Measurements from ENCODE around the gene RAVER1.

The RAVER1 gene

GRCh38 chr19:10317045-10317856, 16.1 kb downstream of the RAVER1 start:
- H3K9me3 Mint-ChIP-seq: no peaks in the 10 kb centered on the region
- H3K36me3 Mint-ChIP-seq (ENCODE audit: low read depth): peaks cover 78% of the 10 kb centered on the region
- H3K27me3 Mint-ChIP-seq: no peaks in the 10 kb centered on the region
- H3K4me3 Mint-ChIP-seq: no peak overlapping the region
- peak overlapping the region; percentile 93 for H3K27ac Mint-ChIP-seq
- DNase-seq: no peak
- peaks cover 18% of the 10 kb centered on the region for H3K4me1 Mint-ChIP-seq (ENCODE audit: low read depth)

GRCh38 chr19:10316229-10317044, 16.9 kb downstream of the RAVER1 start:
- no peak for DNase-seq
- H3K4me1 Mint-ChIP-seq (ENCODE audit: low read depth): peaks cover 18% of the 10 kb centered on the region
- no peaks in the 10 kb centered on the region for H3K27me3 Mint-ChIP-seq
- H3K9me3 Mint-ChIP-seq: no peaks in the 10 kb centered on the region
- H3K4me3 Mint-ChIP-seq: peak overlapping the region; percentile 92
- H3K27ac Mint-ChIP-seq: peak overlapping the region; percentile 93
- H3K36me3 Mint-ChIP-seq (ENCODE audit: low read depth): peaks cover 72% of the 10 kb centered on the region

- peak within 1 kb of the TSS; percentile 92 for H3K4me3 Mint-ChIP-seq
- DNase-seq: peak; percentile 95
These were observed 17.8 kb downstream of the RAVER1 start, which contains the start of gene FDX2 for GRCh38 chr19:10315335-10316214. FDX2 (minus strand) TSS chr19:10316015; CDS start chr19:10315996, 19 bp downstream.

GRCh38 chr19:10309423-10309822, 23.9 kb downstream of the RAVER1 start, which contains the start of gene ZGLP1:
ZGLP1 (minus strand) TSS chr19:10309815.
- Mint-ChIP-seq H3K36me3 (ENCODE audit: low read depth) (peaks cover 41% of the 10 kb centered on the region), H3K27me3 (no peaks in the 10 kb centered on the region), H3K4me1 (ENCODE audit: low read depth) (peaks cover 8% of the 10 kb centered on the region), H3K9me3 (no peaks in the 10 kb centered on the region), H3K27ac (no peak within 1 kb of the TSS), H3K4me3 (no peak within 1 kb of the TSS)
- no peak for DNase-seq

More at GRCh38 chr19:10315335-10316214, 17.8 kb downstream of the RAVER1 start, which contains the start of gene FDX2:
- peaks cover 18% of the 10 kb centered on the region for H3K4me1 Mint-ChIP-seq (ENCODE audit: low read depth)
- H3K27ac Mint-ChIP-seq: peak within 1 kb of the TSS; percentile 93
- H3K36me3 Mint-ChIP-seq (ENCODE audit: low read depth): peaks cover 75% of the 10 kb centered on the region
- no peaks in the 10 kb centered on the region for H3K27me3 Mint-ChIP-seq
- no peaks in the 10 kb centered on the region for H3K9me3 Mint-ChIP-seq

GRCh38 chr19:10306327-10306726, 27.0 kb downstream of the RAVER1 start:
- no peak for DNase-seq
- peaks cover 31% of the 10 kb centered on the region for H3K36me3 Mint-ChIP-seq (ENCODE audit: low read depth)
- no peaks in the 10 kb centered on the region for H3K27me3 Mint-ChIP-seq
- H3K27ac Mint-ChIP-seq: no peak overlapping the region
- H3K4me3 Mint-ChIP-seq: no peak overlapping the region
- peaks cover 15% of the 10 kb centered on the region for H3K4me1 Mint-ChIP-seq (ENCODE audit: low read depth)
- H3K9me3 Mint-ChIP-seq: no peaks in the 10 kb centered on the region

- H3K36me3 Mint-ChIP-seq (ENCODE audit: low read depth): peaks cover 22% of the 10 kb centered on the region
- DNase-seq: no peak
- H3K4me3 Mint-ChIP-seq: no peak overlapping the region
- peaks cover 15% of the 10 kb centered on the region for H3K4me1 Mint-ChIP-seq (ENCODE audit: low read depth)
- no peak overlapping the region for H3K27ac Mint-ChIP-seq
- H3K9me3 Mint-ChIP-seq: no peaks in the 10 kb centered on the region
- no peaks in the 10 kb centered on the region for H3K27me3 Mint-ChIP-seq
These were observed 28.1 kb downstream of the RAVER1 start for GRCh38 chr19:10305139-10305806.

GRCh38 chr19:10299545-10300458, 33.5 kb downstream of the RAVER1 start:
- H3K36me3 Mint-ChIP-seq (ENCODE audit: low read depth): peaks cover 8% of the 10 kb centered on the region
- H3K4me3 Mint-ChIP-seq: no peak overlapping the region
- no peaks in the 10 kb centered on the region for H3K9me3 Mint-ChIP-seq
- H3K27ac Mint-ChIP-seq: no peak overlapping the region
- H3K4me1 Mint-ChIP-seq (ENCODE audit: low read depth): peaks cover 25% of the 10 kb centered on the region
- H3K27me3 Mint-ChIP-seq: peaks cover 15% of the 10 kb centered on the region
- DNase-seq: no peak

- H3K4me3 Mint-ChIP-seq: peak overlapping the region; percentile 63
- peaks cover 41% of the 10 kb centered on the region for H3K4me1 Mint-ChIP-seq (ENCODE audit: low read depth)
- H3K27me3 Mint-ChIP-seq: peaks cover 53% of the 10 kb centered on the region
- H3K27ac Mint-ChIP-seq: peak overlapping the region; percentile 29
- no peak for DNase-seq
- no peaks in the 10 kb centered on the region for H3K9me3 Mint-ChIP-seq
- H3K36me3 Mint-ChIP-seq (ENCODE audit: low read depth): no peaks in the 10 kb centered on the region
These were observed 37.3 kb downstream of the RAVER1 start for GRCh38 chr19:10295847-10296591.

- Mint-ChIP-seq H3K9me3 (no peaks in the 10 kb centered on the region), H3K27me3 (peaks cover 59% of the 10 kb centered on the region), H3K4me1 (ENCODE audit: low read depth) (peaks cover 48% of the 10 kb centered on the region), H3K4me3 (peak overlapping the region; percentile 63), H3K36me3 (ENCODE audit: low read depth) (no peaks in the 10 kb centered on the region), H3K27ac (peak overlapping the region; percentile 29)
- DNase-seq: peak; percentile 66
These were observed 38.0 kb downstream of the RAVER1 start for GRCh38 chr19:10295305-10295846.

- no peak overlapping the region for H3K27ac Mint-ChIP-seq
These were observed 39.0 kb downstream of the RAVER1 start for GRCh38 chr19:10294368-10294697.

GRCh38 chr19:10293637-10294367, 39.5 kb downstream of the RAVER1 start:
- Mint-ChIP-seq H3K27ac (no peak overlapping the region), H3K4me3 (no peak overlapping the region), H3K27me3 (peaks cover 73% of the 10 kb centered on the region)

More at GRCh38 chr19:10294368-10294697, 39.0 kb downstream of the RAVER1 start:
- Mint-ChIP-seq H3K27me3 (peaks cover 68% of the 10 kb centered on the region), H3K4me3 (no peak overlapping the region), H3K4me1 (ENCODE audit: low read depth) (peaks cover 55% of the 10 kb centered on the region), H3K9me3 (no peaks in the 10 kb centered on the region), H3K36me3 (ENCODE audit: low read depth) (no peaks in the 10 kb centered on the region)
- DNase-seq: no peak

More at GRCh38 chr19:10293637-10294367, 39.5 kb downstream of the RAVER1 start:
- Mint-ChIP-seq H3K9me3 (no peaks in the 10 kb centered on the region), H3K4me1 (ENCODE audit: low read depth) (peaks cover 61% of the 10 kb centered on the region), H3K36me3 (ENCODE audit: low read depth) (no peaks in the 10 kb centered on the region)
- DNase-seq: no peak

All from activated T-cell treated with anti-CD3 and anti-CD28 coated beads, Interleukin-2, amount 50 U/mL, for 24 hours (primary cell).